SH-SY5Y (cell line): Measurements from ENCODE around the gene JAK2.

Experiments
- GATA2 ChIP-seq: IDR thresholded peaks from 2 replicates; pipeline ENCODE4 v1.6.1; 2011; ENCODE audit warnings: mild to moderate bottlenecking, low read depth, low read length
- GATA3 ChIP-seq: IDR thresholded peaks from 2 replicates; pipeline ENCODE4 v1.6.1; 2011; ENCODE audit warnings: low read depth, mild to moderate bottlenecking, low read length, moderate library complexity

JAK2 gene

GRCh38 chr9:5002811-5003210, 17.7 kb downstream of the JAK2 start:
- TF ChIP-seq GATA2 (no peak), GATA3 (no peak)

GRCh38 chr9:5004481-5004880, 19.4 kb downstream of the JAK2 start:
- no peak for TF ChIP-seq GATA2

- no peak for TF ChIP-seq GATA3
- no peak for TF ChIP-seq GATA2
Observed at GRCh38 chr9:5008202-5008601, 23.1 kb downstream of the JAK2 start.

GRCh38 chr9:5013374-5013773, 28.3 kb downstream of the JAK2 start:
- TF ChIP-seq GATA3 = no peak
- TF ChIP-seq GATA2 = no peak

GRCh38 chr9:5015934-5016333, 30.9 kb downstream of the JAK2 start:
- TF ChIP-seq GATA3 (no peak), GATA2 (no peak)

GRCh38 chr9:5025416-5025815, 40.3 kb downstream of the JAK2 start:
- no peak for TF ChIP-seq GATA3
- no peak for TF ChIP-seq GATA2

- no peak for TF ChIP-seq GATA2
- no peak for TF ChIP-seq GATA3
Observed at GRCh38 chr9:5040730-5041389, 55.8 kb downstream of the JAK2 start.

GRCh38 chr9:5041390-5042115, 56.5 kb downstream of the JAK2 start:
- no peak for TF ChIP-seq GATA2
- no peak for TF ChIP-seq GATA3

- TF ChIP-seq GATA2 (no peak), GATA3 (no peak)
Observed at GRCh38 chr9:5042661-5043178, 57.6 kb downstream of the JAK2 start.

- TF ChIP-seq GATA3 = no peak
- no peak for TF ChIP-seq GATA2
Observed at GRCh38 chr9:5043381-5043780, 58.3 kb downstream of the JAK2 start.

GRCh38 chr9:5044160-5044559, 59.1 kb downstream of the JAK2 start:
- TF ChIP-seq GATA2 = no peak
- no peak for TF ChIP-seq GATA3

- TF ChIP-seq GATA3 = no peak
- TF ChIP-seq GATA2 = no peak
Observed at GRCh38 chr9:5052838-5053237, 67.8 kb downstream of the JAK2 start.

- TF ChIP-seq GATA3 (no peak), GATA2 (no peak)
Observed at GRCh38 chr9:5062631-5063030, 77.6 kb downstream of the JAK2 start.

GRCh38 chr9:5072871-5073270, 87.8 kb downstream of the JAK2 start:
- TF ChIP-seq GATA3 (no peak), GATA2 (no peak)

- TF ChIP-seq GATA2 (no peak), GATA3 (no peak)
Observed at GRCh38 chr9:5073701-5074100, 88.6 kb downstream of the JAK2 start.
